ENCODE results near the gene RNU5B-1.

RNU5B-1 gene

DNA sequence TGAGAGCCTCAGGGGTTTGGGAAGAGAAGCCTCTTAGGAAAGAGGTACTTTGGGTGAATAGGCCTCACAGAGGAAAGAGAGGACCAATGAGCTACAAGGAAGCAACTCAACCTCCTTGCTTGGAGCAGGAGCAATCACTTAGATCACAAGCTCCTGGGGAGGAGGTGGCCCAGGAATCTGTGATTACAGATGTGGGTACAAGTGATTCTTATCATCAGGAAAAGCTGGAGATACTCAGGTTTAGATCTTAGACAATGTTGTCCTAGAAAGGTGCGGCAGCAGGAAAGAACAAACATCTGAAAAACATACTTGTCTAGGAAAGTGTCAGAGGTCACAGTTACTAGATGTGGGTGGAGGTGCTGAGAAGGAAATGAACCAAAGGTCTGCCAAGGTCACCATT lies 26.0 kb upstream of the RNU5B-1 start:
- no peak overlapping the region for H3K4me3 Mint-ChIP-seq
- H3K27me3 Mint-ChIP-seq, result no peaks in the 10 kb centered on the region
- H3K36me3 Mint-ChIP-seq (ENCODE audit: low read depth), result peaks cover 11% of the 10 kb centered on the region
- H3K9me3 Mint-ChIP-seq, result no peaks in the 10 kb centered on the region
- H3K27ac Mint-ChIP-seq, result no peak overlapping the region
- H3K4me1 Mint-ChIP-seq (ENCODE audit: low read depth), result peaks cover 33% of the 10 kb centered on the region

DNA sequence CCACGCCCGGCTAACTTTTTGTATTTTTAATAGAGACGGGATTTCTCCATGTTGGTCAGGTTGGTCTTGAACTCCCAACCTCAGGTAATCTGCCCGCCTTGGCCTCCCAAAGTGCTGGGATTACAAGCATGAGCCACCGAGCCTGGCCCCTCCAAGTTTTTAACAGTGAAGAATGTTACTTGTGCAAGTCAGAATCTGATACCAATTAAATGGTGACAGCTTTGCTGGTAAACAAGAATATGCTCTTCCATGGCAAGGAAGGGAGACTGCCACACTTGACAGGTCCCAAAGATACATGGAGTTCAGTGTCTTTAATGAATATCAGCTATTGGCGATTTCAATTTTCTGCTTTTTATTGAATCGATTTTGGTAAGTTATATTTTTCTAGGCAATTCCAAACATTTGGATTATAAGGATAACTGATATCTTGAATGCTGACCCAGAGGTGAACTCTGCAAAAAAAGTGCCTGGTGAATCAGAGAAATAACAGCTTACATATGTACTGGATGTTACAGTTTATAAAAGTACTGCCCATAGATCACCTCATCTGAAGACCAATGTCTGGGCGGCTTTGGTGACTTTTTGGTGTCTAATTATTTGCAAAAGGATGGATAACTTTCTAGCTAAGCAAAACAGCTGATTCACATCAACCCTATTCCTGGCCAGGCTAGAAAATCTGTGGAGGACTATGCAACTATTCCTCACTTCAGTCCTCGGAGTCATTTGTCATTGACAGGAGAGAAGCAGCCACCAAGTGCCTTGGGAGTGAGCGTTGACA lies 19.0 kb upstream of the RNU5B-1 start:
- Mint-ChIP-seq H3K4me1 (ENCODE audit: low read depth) (peaks cover 26% of the 10 kb centered on the region), H3K27ac (peak overlapping the region; percentile 79), H3K9me3 (no peaks in the 10 kb centered on the region)

DNA sequence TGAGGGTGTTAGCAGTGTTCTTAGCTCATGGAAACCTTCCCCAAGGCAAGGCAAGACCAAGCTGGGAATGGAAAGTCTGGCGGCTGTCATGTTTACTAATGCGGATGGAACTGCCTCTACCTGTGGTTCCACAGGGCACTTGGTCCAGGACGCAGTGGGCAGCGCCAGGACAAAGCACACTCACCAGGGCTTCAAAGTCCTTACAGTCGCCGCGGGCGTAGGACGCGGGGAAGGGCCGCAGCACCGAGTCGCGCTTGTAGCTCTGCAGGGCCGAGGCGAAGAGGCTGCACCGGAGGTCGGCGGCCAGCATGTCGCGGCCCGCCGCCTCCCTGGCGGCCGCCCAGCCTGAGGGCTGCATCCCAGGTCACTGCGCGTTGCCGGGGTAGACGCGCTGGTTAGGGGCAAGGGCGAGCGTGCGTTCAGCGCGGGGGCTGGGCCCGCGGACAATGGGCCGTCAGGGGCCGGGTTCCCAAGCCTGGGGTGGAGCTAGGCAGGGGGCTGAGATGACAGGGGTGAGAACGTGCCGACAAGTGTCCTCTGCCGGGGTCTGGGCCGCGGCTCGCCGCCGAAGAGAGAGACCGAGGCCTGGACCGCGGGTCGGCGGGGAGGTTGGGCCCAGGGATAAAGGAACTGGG lies 18.3 kb upstream of the RNU5B-1 start:
- H3K27me3 Mint-ChIP-seq, result no peaks in the 10 kb centered on the region
- H3K4me1 Mint-ChIP-seq (ENCODE audit: low read depth), result peaks cover 26% of the 10 kb centered on the region
- peaks cover 6% of the 10 kb centered on the region for H3K36me3 Mint-ChIP-seq (ENCODE audit: low read depth)
- peak overlapping the region; percentile 79 for H3K27ac Mint-ChIP-seq
- H3K9me3 Mint-ChIP-seq, result no peaks in the 10 kb centered on the region
- peak overlapping the region; percentile 84 for H3K4me3 Mint-ChIP-seq

More for the DNA sequence above, 19.0 kb upstream of the RNU5B-1 start:
- Mint-ChIP-seq H3K36me3 (ENCODE audit: low read depth) (peaks cover 6% of the 10 kb centered on the region), H3K27me3 (no peaks in the 10 kb centered on the region), H3K4me3 (peak overlapping the region; percentile 84)

DNA sequence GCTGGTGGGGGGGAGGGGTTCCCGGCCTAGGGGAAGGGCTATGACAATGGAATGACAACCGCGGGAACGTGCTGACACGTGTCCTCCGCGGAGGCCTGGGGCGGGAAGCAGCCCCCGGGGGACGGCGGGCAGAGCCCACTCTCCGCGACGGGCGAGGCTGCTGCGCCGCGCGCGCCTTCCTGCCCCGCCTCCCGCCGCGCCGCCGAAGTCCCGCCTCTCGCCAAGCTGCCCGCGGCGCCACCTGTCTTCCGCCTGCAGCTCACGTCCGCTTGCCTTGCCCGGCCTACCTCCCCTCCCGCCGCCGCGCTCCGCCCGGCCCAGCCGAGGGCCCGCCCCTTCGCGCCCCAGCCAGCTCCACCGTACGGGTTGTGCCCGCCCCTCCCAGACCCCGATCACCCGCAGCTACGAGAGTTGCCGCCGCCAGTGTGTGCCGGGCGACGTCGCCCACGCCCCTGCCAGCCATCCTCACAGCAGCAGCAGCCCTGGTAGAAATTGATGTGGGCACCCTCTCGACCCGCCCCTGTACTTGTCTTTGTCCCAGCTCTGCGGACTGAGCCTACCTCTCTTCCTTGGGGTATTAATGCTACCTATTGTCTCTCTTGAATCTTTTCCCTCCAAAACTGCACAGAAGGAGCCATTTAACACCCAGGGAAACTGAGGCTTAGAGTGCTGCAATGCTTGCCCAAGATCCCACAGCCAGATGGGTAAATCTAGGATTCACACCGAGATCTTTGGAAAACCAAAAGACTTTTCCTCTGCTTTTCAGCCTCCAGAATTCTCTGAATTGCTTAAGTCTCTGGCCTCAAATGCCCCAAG lies 17.6 kb upstream of the RNU5B-1 start, which contains the start of gene PARP16:
PARP16 (minus strand) TSS at position 180 of the 816 bp plus-strand sequence. CDS start 457 bp downstream, outside the sequence.
- H3K4me1 Mint-ChIP-seq (ENCODE audit: low read depth), result peaks cover 26% of the 10 kb centered on the region
- peak within 1 kb of the TSS; percentile 84 for H3K4me3 Mint-ChIP-seq
- H3K27ac Mint-ChIP-seq, result peak within 1 kb of the TSS; percentile 85
- H3K27me3 Mint-ChIP-seq, result no peaks in the 10 kb centered on the region
- no peaks in the 10 kb centered on the region for H3K9me3 Mint-ChIP-seq
- H3K36me3 Mint-ChIP-seq (ENCODE audit: low read depth), result peaks cover 6% of the 10 kb centered on the region

- Mint-ChIP-seq H3K27me3 (no peaks in the 10 kb centered on the region), H3K4me1 (ENCODE audit: low read depth) (peaks cover 26% of the 10 kb centered on the region), H3K36me3 (ENCODE audit: low read depth) (peaks cover 6% of the 10 kb centered on the region), H3K4me3 (peak overlapping the region; percentile 84), H3K9me3 (no peaks in the 10 kb centered on the region), H3K27ac (peak overlapping the region; percentile 85)
Observed at GRCh38 chr15:65287520-65287855, 17.0 kb upstream of the RNU5B-1 start.

GRCh38 chr15:65289261-65289854 lies 15.1 kb upstream of the RNU5B-1 start:
- H3K4me3 Mint-ChIP-seq, result no peak overlapping the region
- H3K36me3 Mint-ChIP-seq (ENCODE audit: low read depth), result no peaks in the 10 kb centered on the region
- H3K9me3 Mint-ChIP-seq, result no peaks in the 10 kb centered on the region
- no peak overlapping the region for H3K27ac Mint-ChIP-seq
- peaks cover 27% of the 10 kb centered on the region for H3K4me1 Mint-ChIP-seq (ENCODE audit: low read depth)
- H3K27me3 Mint-ChIP-seq, result no peaks in the 10 kb centered on the region

GRCh38 chr15:65290228-65290627 lies 14.2 kb upstream of the RNU5B-1 start:
- H3K4me1 Mint-ChIP-seq (ENCODE audit: low read depth), result peaks cover 26% of the 10 kb centered on the region
- H3K27me3 Mint-ChIP-seq, result no peaks in the 10 kb centered on the region
- no peak overlapping the region for H3K27ac Mint-ChIP-seq
- no peaks in the 10 kb centered on the region for H3K9me3 Mint-ChIP-seq
- H3K4me3 Mint-ChIP-seq, result no peak overlapping the region
- H3K36me3 Mint-ChIP-seq (ENCODE audit: low read depth), result no peaks in the 10 kb centered on the region

DNA sequence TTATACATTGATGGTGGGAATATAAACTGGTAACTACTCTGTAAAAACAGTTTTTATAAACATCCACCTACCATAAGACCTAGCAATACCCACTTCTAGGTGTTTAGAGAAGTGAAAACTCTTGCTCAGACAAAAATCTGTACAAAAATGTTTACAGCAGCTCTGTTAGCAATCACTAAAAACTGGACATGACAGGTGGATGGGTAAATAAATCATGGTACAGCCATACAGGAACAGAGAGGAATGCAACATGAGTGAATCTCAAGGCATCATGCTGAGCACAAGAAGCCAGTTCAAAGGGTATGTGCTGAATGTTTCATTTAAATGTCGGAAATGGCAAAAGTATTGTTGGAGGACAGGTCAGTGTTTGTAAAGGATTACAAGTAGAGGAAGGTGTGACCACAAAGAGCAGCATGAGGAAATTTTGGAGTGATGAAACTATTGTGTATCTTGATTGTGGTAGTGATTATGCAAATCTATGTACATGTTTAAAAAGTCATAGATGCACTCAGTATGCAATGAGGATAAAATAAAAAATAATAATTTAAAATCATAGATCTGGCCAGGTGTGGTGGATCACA lies 11.4 kb upstream of the RNU5B-1 start:
- H3K27me3 Mint-ChIP-seq, result no peaks in the 10 kb centered on the region
- no peaks in the 10 kb centered on the region for H3K36me3 Mint-ChIP-seq (ENCODE audit: low read depth)
- peaks cover 25% of the 10 kb centered on the region for H3K4me1 Mint-ChIP-seq (ENCODE audit: low read depth)
- no peak overlapping the region for H3K27ac Mint-ChIP-seq
- no peak overlapping the region for H3K4me3 Mint-ChIP-seq
- no peaks in the 10 kb centered on the region for H3K9me3 Mint-ChIP-seq

- H3K4me3 Mint-ChIP-seq, result peak overlapping the region; percentile 87
- peaks cover 48% of the 10 kb centered on the region for H3K4me1 Mint-ChIP-seq (ENCODE audit: low read depth)
- no peaks in the 10 kb centered on the region for H3K36me3 Mint-ChIP-seq (ENCODE audit: low read depth)
- H3K27me3 Mint-ChIP-seq, result no peaks in the 10 kb centered on the region
- peak overlapping the region; percentile 30 for H3K27ac Mint-ChIP-seq
- H3K9me3 Mint-ChIP-seq, result no peaks in the 10 kb centered on the region
Observed at GRCh38 chr15:65298731-65299130, 5.7 kb upstream of the RNU5B-1 start.

DNA sequence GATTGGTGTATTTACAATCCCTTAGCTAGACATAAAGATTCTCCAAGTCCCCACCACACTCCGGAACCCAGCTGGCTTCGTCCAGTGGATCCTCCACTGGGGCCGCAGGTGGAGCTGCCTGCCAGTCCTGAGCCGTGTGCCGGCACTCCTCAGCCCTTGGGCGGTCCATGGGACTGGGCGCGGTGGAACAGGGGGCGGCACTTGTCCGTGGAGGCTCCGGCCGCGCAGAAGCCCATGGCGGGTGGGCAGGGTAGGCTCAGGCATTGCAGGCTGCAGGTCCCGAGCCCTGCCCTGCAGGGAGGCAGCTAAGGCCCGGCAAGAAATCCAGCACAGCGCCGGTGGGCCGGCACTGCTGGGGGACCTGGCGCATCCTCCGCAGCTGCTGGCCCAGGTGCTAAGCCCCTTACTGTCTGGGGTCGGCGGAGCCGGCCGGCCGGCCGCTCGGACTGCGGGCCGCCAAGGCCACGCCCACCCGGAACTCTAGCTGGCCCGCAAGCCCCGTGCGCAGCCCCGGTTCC lies 3.5 kb upstream of the RNU5B-1 start:
- Mint-ChIP-seq H3K4me1 (ENCODE audit: low read depth) (peaks cover 62% of the 10 kb centered on the region), H3K27me3 (no peaks in the 10 kb centered on the region), H3K4me3 (peak overlapping the region; percentile 87), H3K27ac (peak overlapping the region; percentile 97), H3K9me3 (no peaks in the 10 kb centered on the region), H3K36me3 (ENCODE audit: low read depth) (peaks cover 3% of the 10 kb centered on the region)

- no peak overlapping the region for H3K27ac Mint-ChIP-seq
Observed at GRCh38 chr15:65302061-65302460, 2.4 kb upstream of the RNU5B-1 start.

GRCh38 chr15:65303687-65304380 lies 643 bp upstream of the RNU5B-1 start:
- Mint-ChIP-seq H3K27ac (peak overlapping the region; percentile 98), H3K27me3 (no peaks in the 10 kb centered on the region), H3K4me1 (ENCODE audit: low read depth) (peaks cover 50% of the 10 kb centered on the region), H3K9me3 (no peaks in the 10 kb centered on the region), H3K4me3 (peak overlapping the region; percentile 91), H3K36me3 (ENCODE audit: low read depth) (peaks cover 3% of the 10 kb centered on the region)

More at GRCh38 chr15:65302061-65302460, 2.4 kb upstream of the RNU5B-1 start:
- H3K27me3 Mint-ChIP-seq, result no peaks in the 10 kb centered on the region
- H3K4me1 Mint-ChIP-seq (ENCODE audit: low read depth), result peaks cover 65% of the 10 kb centered on the region
- H3K4me3 Mint-ChIP-seq, result no peak overlapping the region
- no peaks in the 10 kb centered on the region for H3K9me3 Mint-ChIP-seq
- peaks cover 3% of the 10 kb centered on the region for H3K36me3 Mint-ChIP-seq (ENCODE audit: low read depth)

DNA sequence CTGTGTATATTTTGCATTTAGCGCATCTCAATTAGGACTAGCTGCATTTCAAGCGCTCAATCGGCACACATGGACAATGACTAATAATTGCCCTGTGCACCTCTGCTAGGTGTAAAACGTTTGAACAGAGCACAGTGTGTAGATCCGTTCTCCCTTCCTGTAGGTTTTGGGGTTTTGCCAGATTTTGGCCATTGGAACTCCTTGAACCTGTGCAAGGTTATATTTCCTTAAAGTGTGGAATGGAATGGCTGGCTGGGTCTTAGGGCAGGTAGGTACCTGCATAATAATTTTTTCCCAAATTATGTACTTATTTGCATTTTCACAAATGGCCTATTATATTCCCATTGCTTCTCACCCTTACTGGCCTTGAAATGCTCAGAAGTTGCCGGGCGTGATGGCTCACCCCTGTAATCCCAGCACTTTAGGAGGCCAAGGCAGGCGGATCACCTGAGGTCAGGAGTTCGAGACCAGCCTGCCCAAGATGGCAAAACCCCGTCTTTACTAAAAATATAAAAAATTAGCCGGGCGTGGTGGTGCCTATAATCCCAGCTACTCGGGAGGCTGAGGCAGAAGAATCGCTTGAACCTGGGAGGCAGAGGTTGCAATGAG lies 777 bp downstream of the RNU5B-1 start:
- Mint-ChIP-seq H3K36me3 (ENCODE audit: low read depth) (peaks cover 3% of the 10 kb centered on the region), H3K9me3 (no peaks in the 10 kb centered on the region), H3K4me1 (ENCODE audit: low read depth) (peaks cover 39% of the 10 kb centered on the region), H3K27me3 (no peaks in the 10 kb centered on the region), H3K27ac (peak overlapping the region; percentile 98), H3K4me3 (peak overlapping the region; percentile 91)
